NT2/D1 (cell line): ENCODE data around the gene ARHGAP10.

Experiments
- DNase-seq: peaks from one replicate; pipeline ENCODE4 v3.0.0-alpha.2; 2011; ENCODE audit warnings: low read depth, low spot score
- H3K27me3 ChIP-seq: 2 replicates; pipeline ENCODE4 v1.6.0; 2011; ENCODE audit warnings: mild to moderate bottlenecking; ENCODE audit not compliant: insufficient read length, insufficient read depth
- H3K36me3 ChIP-seq: 2 replicates; pipeline ENCODE4 v1.6.1; 2011; ENCODE audit warnings: mild to moderate bottlenecking, low read length, mixed read lengths; ENCODE audit not compliant: insufficient read depth, insufficient read length
- H3K4me1 ChIP-seq: 2 replicates; pipeline ENCODE4 v1.5.1; 2011; ENCODE audit not compliant: insufficient read depth, insufficient read length
- H3K4me3 ChIP-seq: 2 replicates; pipeline ENCODE4 v1.5.1; 2011; ENCODE audit warnings: low read depth; ENCODE audit not compliant: insufficient read length
- H3K9ac ChIP-seq: 2 replicates; pipeline ENCODE4 v1.6.0; 2011; ENCODE audit warnings: low read depth; ENCODE audit not compliant: insufficient read length
- H3K9me3 ChIP-seq: 2 replicates; pipeline ENCODE4 v1.5.1; 2011; ENCODE audit warnings: mild to moderate bottlenecking, low read length; ENCODE audit not compliant: insufficient read depth
- SUZ12 ChIP-seq: IDR thresholded peaks from 2 replicates; pipeline ENCODE4 v1.6.1; 2011; ENCODE audit not compliant: insufficient read length, insufficient read depth; ENCODE audit errors: extremely low read depth
- YY1 ChIP-seq: IDR thresholded peaks from 2 replicates; pipeline ENCODE4 v1.6.1; 2011; ENCODE audit not compliant: insufficient read length, insufficient read depth
- ZNF274 ChIP-seq: IDR thresholded peaks from 2 replicates; pipeline ENCODE4 v1.6.1; 2011; ENCODE audit warnings: mild to moderate bottlenecking, low read depth, low read length

The ARHGAP10 gene

GRCh38 chr4:147780137-147780777, 48.4 kb downstream of the ARHGAP10 start:
- Histone ChIP-seq H3K4me1 (peaks cover 2% of the 10 kb centered on the region), H3K27me3 (no peaks in the 10 kb centered on the region), H3K36me3 (no peaks in the 10 kb centered on the region), H3K4me3 (no peak overlapping the region), H3K9me3 (no peaks in the 10 kb centered on the region), H3K9ac (no peak overlapping the region)
- no peak for DNase-seq
- TF ChIP-seq ZNF274 (no peak), YY1 (no peak), SUZ12 (no peak)

GRCh38 chr4:147782087-147782781, 50.3 kb downstream of the ARHGAP10 start:
- Histone ChIP-seq H3K4me1 (peaks cover 2% of the 10 kb centered on the region), H3K27me3 (no peaks in the 10 kb centered on the region), H3K36me3 (no peaks in the 10 kb centered on the region), H3K4me3 (no peak overlapping the region), H3K9ac (no peak overlapping the region), H3K9me3 (no peaks in the 10 kb centered on the region)
- DNase-seq = no peak
- TF ChIP-seq YY1 (no peak), SUZ12 (no peak), ZNF274 (no peak)

GRCh38 chr4:147785129-147785528, 53.2 kb downstream of the ARHGAP10 start:
- H3K4me1 ChIP-seq = no peaks in the 10 kb centered on the region
- H3K36me3 ChIP-seq = no peaks in the 10 kb centered on the region
- H3K9me3 ChIP-seq = no peaks in the 10 kb centered on the region
- H3K4me3 ChIP-seq = no peak overlapping the region
- H3K9ac ChIP-seq = no peak overlapping the region
- no peak for DNase-seq
- H3K27me3 ChIP-seq = no peaks in the 10 kb centered on the region
- TF ChIP-seq YY1 (no peak), ZNF274 (no peak), SUZ12 (no peak)

GRCh38 chr4:147786031-147786430, 54.1 kb downstream of the ARHGAP10 start:
- H3K27me3 ChIP-seq = no peaks in the 10 kb centered on the region
- H3K4me1 ChIP-seq = no peaks in the 10 kb centered on the region
- no peak overlapping the region for H3K9ac ChIP-seq
- DNase-seq = no peak
- TF ChIP-seq YY1 = no peak
- TF ChIP-seq SUZ12 = no peak
- TF ChIP-seq ZNF274 = no peak
- no peak overlapping the region for H3K4me3 ChIP-seq
- H3K36me3 ChIP-seq = no peaks in the 10 kb centered on the region
- no peaks in the 10 kb centered on the region for H3K9me3 ChIP-seq

GRCh38 chr4:147786531-147786930, 54.6 kb downstream of the ARHGAP10 start:
- Histone ChIP-seq H3K27me3 (no peaks in the 10 kb centered on the region), H3K4me3 (no peak overlapping the region), H3K4me1 (no peaks in the 10 kb centered on the region), H3K9me3 (no peaks in the 10 kb centered on the region), H3K9ac (no peak overlapping the region), H3K36me3 (no peaks in the 10 kb centered on the region)
- no peak for TF ChIP-seq YY1
- no peak for TF ChIP-seq SUZ12
- TF ChIP-seq ZNF274 = no peak
- DNase-seq = no peak

GRCh38 chr4:147787204-147787603, 55.3 kb downstream of the ARHGAP10 start:
- Histone ChIP-seq H3K9ac (no peak overlapping the region), H3K4me3 (no peak overlapping the region), H3K36me3 (no peaks in the 10 kb centered on the region), H3K4me1 (no peaks in the 10 kb centered on the region), H3K9me3 (no peaks in the 10 kb centered on the region), H3K27me3 (no peaks in the 10 kb centered on the region)
- TF ChIP-seq SUZ12 (no peak), ZNF274 (no peak), YY1 (no peak)
- no peak for DNase-seq

- H3K9me3 ChIP-seq = no peaks in the 10 kb centered on the region
- no peaks in the 10 kb centered on the region for H3K27me3 ChIP-seq
- no peaks in the 10 kb centered on the region for H3K36me3 ChIP-seq
- no peak for TF ChIP-seq ZNF274
- no peak for TF ChIP-seq SUZ12
- TF ChIP-seq YY1 = no peak
- no peak for DNase-seq
- no peaks in the 10 kb centered on the region for H3K4me1 ChIP-seq
- no peak overlapping the region for H3K9ac ChIP-seq
- H3K4me3 ChIP-seq = no peak overlapping the region
These were observed 56.9 kb downstream of the ARHGAP10 start for GRCh38 chr4:147788791-147789190.
